ENCODE measurements around the gene ZNF766.

GRCh38 chr19:52343548-52343947 is 74.2 kb downstream of the ZNF766 start:
- TF ChIP-seq CTCF (IDR thresholded peaks at IDR 0.05) (peak; percentile 78), EZH2 (IDR thresholded peaks at IDR 0.05) (no peak), EZH2phosphoT487 (IDR thresholded peaks at IDR 0.05) (no peak)

Measured in neural progenitor cell (in vitro differentiated cells).